ENCODE measurements around the gene APBA1. TPM values are rescaled to one million over a fixed set of nuclear protein-coding genes. Genes with fewer than 3 reads are reported as not detected.
"Not testable (repeated sequence)": the region's sequence is repeated elsewhere in the genome, so short reads cannot be mapped to it uniquely, and the experiment has no call there.

APBA1 gene
- total RNA-seq, 1 donor from 2014 or later, result 3.4 TPM

GRCh38 chr9:69411931-69412740 is 260.0 kb downstream of the APBA1 start:
- H3K4me2 ChIP-seq, result no peak overlapping the region
- H3K36me3 ChIP-seq, result no peaks in the 10 kb centered on the region
- H3K9ac ChIP-seq, result no peak overlapping the region
- H3K9me3 ChIP-seq (ENCODE audit: low read depth), result no peaks in the 10 kb centered on the region
- Mint-ChIP-seq H3K27ac (no peak overlapping the region), H3K9me3 (peaks cover 2% of the 10 kb centered on the region), H3K4me3 (no peak overlapping the region), H3K27me3 (ENCODE audit: insufficient read depth, low read depth) (peaks cover 5% of the 10 kb centered on the region), H3K4me1 (peaks cover 7% of the 10 kb centered on the region), H3K36me3 (no peaks in the 10 kb centered on the region)
- H4K20me1 ChIP-seq (ENCODE audit: low read depth), result no peaks in the 10 kb centered on the region
- H3K4me1 ChIP-seq, result peaks cover 13% of the 10 kb centered on the region
- H3K27me3 ChIP-seq, result no peaks in the 10 kb centered on the region
- peaks cover 8% of the 10 kb centered on the region for H3F3A ChIP-seq (ENCODE audit: low read depth)
- no peaks in the 10 kb centered on the region for H3K79me2 ChIP-seq (ENCODE audit: low read depth)
- no peak for TF ChIP-seq EZH2 (IDR thresholded peaks at IDR 0.05)
- TF ChIP-seq CTCF (IDR thresholded peaks at IDR 0.05), result no peak
- no peak for TF ChIP-seq EZH2phosphoT487 (IDR thresholded peaks at IDR 0.05)
- H2AFZ ChIP-seq (replicated peaks), result peak overlapping the region; percentile 94
- no peak overlapping the region for H3K27ac ChIP-seq
- H3K4me3 ChIP-seq, result no peak overlapping the region
- no peak for DNase-seq (ENCODE audit: low spot score)

- Histone ChIP-seq H3K36me3 (no peaks in the 10 kb centered on the region), H3K27me3 (no peaks in the 10 kb centered on the region), H3K9me3 (ENCODE audit: low read depth) (no peaks in the 10 kb centered on the region), H2AFZ (replicated peaks) (no peak overlapping the region), H3K4me1 (peaks cover 13% of the 10 kb centered on the region), H3K4me3 (no peak overlapping the region), H3K4me2 (no peak overlapping the region), H3F3A (ENCODE audit: low read depth) (peaks cover 8% of the 10 kb centered on the region), H4K20me1 (ENCODE audit: low read depth) (no peaks in the 10 kb centered on the region), H3K9ac (no peak overlapping the region), H3K27ac (no peak overlapping the region), H3K79me2 (ENCODE audit: low read depth) (no peaks in the 10 kb centered on the region)
- Mint-ChIP-seq H3K9me3 (peaks cover 2% of the 10 kb centered on the region), H3K27me3 (ENCODE audit: insufficient read depth, low read depth) (peaks cover 5% of the 10 kb centered on the region), H3K4me1 (peaks cover 7% of the 10 kb centered on the region), H3K36me3 (no peaks in the 10 kb centered on the region), H3K27ac (no peak overlapping the region), H3K4me3 (no peak overlapping the region)
- DNase-seq (ENCODE audit: low spot score), result no peak
- no peak for TF ChIP-seq CTCF (IDR thresholded peaks at IDR 0.05)
- no peak for TF ChIP-seq EZH2phosphoT487 (IDR thresholded peaks at IDR 0.05)
- no peak for TF ChIP-seq EZH2 (IDR thresholded peaks at IDR 0.05)
These were observed 260.9 kb downstream of the APBA1 start for GRCh38 chr9:69411246-69411645.

- H3F3A ChIP-seq (ENCODE audit: low read depth); H2AFZ ChIP-seq (replicated peaks); H3K9ac ChIP-seq; H3K9me3 ChIP-seq (ENCODE audit: low read depth); H3K36me3 ChIP-seq; H3K4me3 ChIP-seq; H3K27ac Mint-ChIP-seq; DNase-seq (ENCODE audit: low spot score); H3K4me1 Mint-ChIP-seq; H3K27ac ChIP-seq; H3K36me3 Mint-ChIP-seq; H3K9me3 Mint-ChIP-seq; H4K20me1 ChIP-seq (ENCODE audit: low read depth); H3K27me3 Mint-ChIP-seq (ENCODE audit: insufficient read depth, low read depth); H3K27me3 ChIP-seq; H3K79me2 ChIP-seq (ENCODE audit: low read depth); H3K4me3 Mint-ChIP-seq: not testable (repeated sequence)
- Histone ChIP-seq H3K4me2 (peak overlapping the region; percentile 51), H3K4me1 (peaks cover 13% of the 10 kb centered on the region)
These were observed 262.2 kb downstream of the APBA1 start for GRCh38 chr9:69409936-69410335.

GRCh38 chr9:69400470-69400869 is 271.7 kb downstream of the APBA1 start:
- Histone ChIP-seq H2AFZ (replicated peaks) (no peak overlapping the region), H3K4me1 (no peaks in the 10 kb centered on the region), H3K9me3 (ENCODE audit: low read depth) (no peaks in the 10 kb centered on the region), H4K20me1 (ENCODE audit: low read depth) (no peaks in the 10 kb centered on the region), H3K4me3 (no peak overlapping the region), H3K27me3 (no peaks in the 10 kb centered on the region), H3K9ac (no peak overlapping the region), H3F3A (ENCODE audit: low read depth) (no peaks in the 10 kb centered on the region), H3K79me2 (ENCODE audit: low read depth) (no peaks in the 10 kb centered on the region), H3K36me3 (no peaks in the 10 kb centered on the region), H3K27ac (no peak overlapping the region), H3K4me2 (no peak overlapping the region)
- Mint-ChIP-seq H3K27me3 (ENCODE audit: insufficient read depth, low read depth) (peaks cover 4% of the 10 kb centered on the region), H3K27ac (no peak overlapping the region), H3K4me3 (no peak overlapping the region), H3K36me3 (no peaks in the 10 kb centered on the region), H3K4me1 (peaks cover 7% of the 10 kb centered on the region), H3K9me3 (peaks cover 10% of the 10 kb centered on the region)
- TF ChIP-seq EZH2 (IDR thresholded peaks at IDR 0.05) (no peak), CTCF (IDR thresholded peaks at IDR 0.05) (no peak), EZH2phosphoT487 (IDR thresholded peaks at IDR 0.05) (no peak)
- no peak for DNase-seq (ENCODE audit: low spot score)

All from neural progenitor cell (in vitro differentiated cells).